PC-9 (cell line): ENCODE measurements around the gene GABRP. TPM values are rescaled to one million over a fixed set of nuclear protein-coding genes. Genes with fewer than 3 reads are reported as not detected.

Source experiments
- BruUV-seq: library from RNA; stranded (reverse); fragments of 400-500 nt; replicated peaks from 2 replicates; lab custom pipeline; 2021; lab: Mats Ljungman, UMichigan
- CTCF ChIA-PET: fragments of 300-600 bp; sonication (Branson Sonifier 250); formaldehyde crosslinking; loops from one replicate; lab custom pipeline; 2022; ENCODE audit warnings: antibody characterized with exemption; lab: Charles Lee
- POLR2A ChIA-PET: fragments of 300-600 bp; sonication (Branson Sonifier 250); formaldehyde crosslinking; loops from one replicate; lab custom pipeline; 2022; ENCODE audit warnings: antibody characterized with exemption; ENCODE audit not compliant: unreplicated experiment; lab: Charles Lee
- DNase-seq, 2 experiments: peaks; one replicate each; pipeline versions ENCODE4 v3.0.0 to v3.0.0-alpha.2; 2015 to 2022; ENCODE audit warnings: mixed read lengths in 1 of 2
- H2AFZ ChIP-seq: fragments of 200-600 bp; sonication (generic); 2 replicates; pipeline ENCODE4 v1.8.1; 2017; ENCODE audit warnings: antibody characterized with exemption
- H3F3A ChIP-seq: fragments of 200-600 bp; sonication (generic); 2 replicates; pipeline ENCODE4 v1.8.1; 2017; ENCODE audit warnings: antibody characterized with exemption, mild to moderate bottlenecking, low read depth; ENCODE audit not compliant: insufficient read depth
- H3K27ac ChIP-seq: fragments of 200-600 bp; sonication (generic); 2 replicates; pipeline ENCODE4 v1.6.1; 2016; ENCODE audit warnings: mixed run types
- H3K27me3 ChIP-seq: fragments of 200-600 bp; sonication (generic); 2 replicates; pipeline ENCODE4 v1.6.1; 2016; ENCODE audit warnings: low read depth, mixed run types; ENCODE audit not compliant: insufficient read depth
- H3K36me3 ChIP-seq: fragments of 200-600 bp; sonication (generic); 2 replicates; pipeline ENCODE4 v1.6.1; 2016; ENCODE audit warnings: low read depth, mixed run types
- H3K4me1 ChIP-seq: fragments of 200-600 bp; sonication (generic); replicated peaks from 2 replicates; pipeline ENCODE4 v1.6.1; 2016; ENCODE audit warnings: mixed run types; ENCODE audit not compliant: insufficient read depth
- H3K4me2 ChIP-seq: fragments of 200-600 bp; sonication (generic); 2 replicates; pipeline ENCODE4 v1.6.1; 2017; ENCODE audit warnings: mixed run types
- H3K4me3 ChIP-seq: fragments of 200-600 bp; sonication (generic); 2 replicates; pipeline ENCODE4 v1.6.1; 2016; ENCODE audit warnings: mixed run types
- H3K79me2 ChIP-seq: fragments of 200-600 bp; sonication (generic); 2 replicates; pipeline ENCODE4 v1.6.1; 2017; ENCODE audit warnings: low read depth, mixed run types
- H3K9me2 ChIP-seq: fragments of 200-600 bp; sonication (generic); 2 replicates; pipeline ENCODE4 v1.8.1; 2017; ENCODE audit warnings: mild to moderate bottlenecking; ENCODE audit not compliant: insufficient read depth
- H3K9me3 ChIP-seq: fragments of 200-600 bp; sonication (generic); 2 replicates; pipeline ENCODE4 v1.8.1; 2016; ENCODE audit warnings: low read depth; ENCODE audit not compliant: insufficient read depth
- H4K20me1 ChIP-seq: fragments of 200-600 bp; sonication (generic); 2 replicates; pipeline ENCODE4 v1.8.1; 2017; ENCODE audit not compliant: insufficient read depth
- EZH2 ChIP-seq: fragments of 200-600 bp; sonication (generic); IDR thresholded peaks from 2 replicates; pipeline ENCODE4 v1.8.0; 2017; ENCODE audit warnings: antibody characterized with exemption, low read depth
- intact Hi-C: fragments of 100-400 bp; cut with micrococcal nuclease; formaldehyde crosslinking; loops from one replicate; pipeline ENCODE4 v1.10.0; 2022; ENCODE audit not compliant: unreplicated experiment
- total RNA-seq: library from RNA; stranded (reverse); gene quantifications from 2 replicates; pipeline ENCODE4 v1.2.3, GENCODE V29; 2021
- TF ChIP-seq, protein P1 (sequence below): fragments of 200-600 bp; sonication (generic); conservative IDR thresholded peaks from 2 replicates; pipeline ENCODE4 v1.6.1; 2017; ENCODE audit warnings: mixed run types, antibody characterized with exemption, mild to moderate bottlenecking, moderate library complexity

Gene GABRP
- total RNA-seq, 1 experiment from 2014 or later = 2.1 TPM

DNA sequence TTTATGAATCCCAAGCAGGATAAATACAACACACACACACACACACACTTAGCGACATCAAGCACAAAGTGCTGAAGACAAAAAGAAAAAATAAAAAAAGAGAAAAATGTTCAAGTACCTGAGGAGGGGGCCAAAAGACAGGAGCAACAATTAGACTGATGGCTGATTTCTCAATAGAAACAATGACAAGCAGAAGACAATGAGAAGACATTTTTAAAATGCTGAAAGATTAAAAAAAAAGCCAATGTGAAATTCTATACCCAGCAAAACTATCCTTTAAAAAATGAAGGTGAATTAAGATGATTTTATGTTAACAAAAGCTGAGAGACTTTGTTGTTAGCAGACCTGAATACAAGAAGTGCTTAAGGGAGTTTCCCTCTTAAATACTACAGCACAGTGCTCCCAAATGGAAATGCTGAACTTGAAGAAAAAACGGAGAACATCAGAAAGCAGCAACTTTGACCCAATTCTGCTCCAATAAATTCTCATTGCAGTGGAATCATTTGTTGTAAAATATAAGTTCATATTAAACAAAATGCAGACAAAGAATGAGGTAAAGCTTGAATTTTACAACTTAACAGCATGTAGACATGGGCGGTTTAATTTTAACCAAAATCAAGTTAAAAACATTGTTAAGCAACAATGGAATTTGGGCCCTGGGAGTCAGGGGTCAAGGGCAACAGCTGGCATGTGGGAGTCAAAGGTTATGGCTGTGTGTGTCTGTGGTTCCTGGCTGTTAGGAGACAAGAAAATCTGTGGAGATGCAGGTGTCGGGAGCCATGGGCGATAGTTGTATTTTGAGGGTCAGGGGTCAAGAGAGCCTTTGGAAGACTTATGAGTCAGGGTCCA, 77.5 kb downstream of the GABRP start:
- no peak for TF ChIP-seq EZH2
- TF ChIP-seq, protein P1, sequence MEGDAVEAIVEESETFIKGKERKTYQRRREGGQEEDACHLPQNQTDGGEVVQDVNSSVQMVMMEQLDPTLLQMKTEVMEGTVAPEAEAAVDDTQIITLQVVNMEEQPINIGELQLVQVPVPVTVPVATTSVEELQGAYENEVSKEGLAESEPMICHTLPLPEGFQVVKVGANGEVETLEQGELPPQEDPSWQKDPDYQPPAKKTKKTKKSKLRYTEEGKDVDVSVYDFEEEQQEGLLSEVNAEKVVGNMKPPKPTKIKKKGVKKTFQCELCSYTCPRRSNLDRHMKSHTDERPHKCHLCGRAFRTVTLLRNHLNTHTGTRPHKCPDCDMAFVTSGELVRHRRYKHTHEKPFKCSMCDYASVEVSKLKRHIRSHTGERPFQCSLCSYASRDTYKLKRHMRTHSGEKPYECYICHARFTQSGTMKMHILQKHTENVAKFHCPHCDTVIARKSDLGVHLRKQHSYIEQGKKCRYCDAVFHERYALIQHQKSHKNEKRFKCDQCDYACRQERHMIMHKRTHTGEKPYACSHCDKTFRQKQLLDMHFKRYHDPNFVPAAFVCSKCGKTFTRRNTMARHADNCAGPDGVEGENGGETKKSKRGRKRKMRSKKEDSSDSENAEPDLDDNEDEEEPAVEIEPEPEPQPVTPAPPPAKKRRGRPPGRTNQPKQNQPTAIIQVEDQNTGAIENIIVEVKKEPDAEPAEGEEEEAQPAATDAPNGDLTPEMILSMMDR = no peak
- Histone ChIP-seq H4K20me1 (0 out of 2 replicates have a peak, but pooled peaks cover 4% of the 10 kb centered on the region), H3K27ac (no peak overlapping the region), H3K4me2 (peak overlapping the region; percentile 42; the same call in 1 of the 2 replicates), H3K27me3 (no peaks in the 10 kb centered on the region), H3K9me3 (peaks cover 11% of the 10 kb centered on the region; the same call in 1 of the 2 replicates), H3K9me2 (no peaks in the 10 kb centered on the region), H3K79me2 (peaks cover 36% of the 10 kb centered on the region), H3F3A (peaks cover 13% of the 10 kb centered on the region), H3K4me3 (peak overlapping the region; percentile 41; the same call in 1 of the 2 replicates), H2AFZ (no peak overlapping the region), H3K4me1 (peaks cover 14% of the 10 kb centered on the region), H3K36me3 (no peaks in the 10 kb centered on the region)
- intact Hi-C loops = no loop called here
- ChIA-PET POLR2A (no interaction called here), CTCF (no interaction called here)
- no peak for DNase-seq
- no TSS peak for BruUV-seq

DNA sequence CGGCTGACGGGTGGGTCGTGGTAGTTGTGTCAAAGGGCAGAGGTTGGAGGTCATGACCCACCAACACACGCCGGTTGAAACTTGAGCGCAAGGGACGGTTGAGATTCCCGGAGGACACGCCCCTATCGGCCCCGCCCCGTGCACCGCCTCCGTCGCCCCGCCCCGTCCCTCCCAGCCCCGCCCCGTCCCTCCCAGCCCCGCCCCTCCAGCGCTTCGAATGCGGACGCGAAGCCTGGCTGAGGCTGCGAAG, 78.1 kb downstream of the GABRP start:
- Histone ChIP-seq H3K27ac (no peak overlapping the region), H2AFZ (no peak overlapping the region), H3K27me3 (no peaks in the 10 kb centered on the region), H3K4me1 (peaks cover 14% of the 10 kb centered on the region), H3K36me3 (no peaks in the 10 kb centered on the region), H4K20me1 (0 out of 2 replicates have a peak, but pooled peaks cover 4% of the 10 kb centered on the region), H3K79me2 (peaks cover 41% of the 10 kb centered on the region), H3K9me3 (peaks cover 11% of the 10 kb centered on the region; the same call in 1 of the 2 replicates), H3K9me2 (no peaks in the 10 kb centered on the region), H3K4me2 (peak overlapping the region; percentile 91), H3K4me3 (peak overlapping the region; percentile 86), H3F3A (peaks cover 13% of the 10 kb centered on the region)
- ChIA-PET CTCF (no interaction called here), POLR2A (no interaction called here)
- DNase-seq = no peak
- intact Hi-C loops = no loop called here
- no TSS peak for BruUV-seq
- no peak for TF ChIP-seq EZH2
- TF ChIP-seq, protein P1 = no peak

DNA sequence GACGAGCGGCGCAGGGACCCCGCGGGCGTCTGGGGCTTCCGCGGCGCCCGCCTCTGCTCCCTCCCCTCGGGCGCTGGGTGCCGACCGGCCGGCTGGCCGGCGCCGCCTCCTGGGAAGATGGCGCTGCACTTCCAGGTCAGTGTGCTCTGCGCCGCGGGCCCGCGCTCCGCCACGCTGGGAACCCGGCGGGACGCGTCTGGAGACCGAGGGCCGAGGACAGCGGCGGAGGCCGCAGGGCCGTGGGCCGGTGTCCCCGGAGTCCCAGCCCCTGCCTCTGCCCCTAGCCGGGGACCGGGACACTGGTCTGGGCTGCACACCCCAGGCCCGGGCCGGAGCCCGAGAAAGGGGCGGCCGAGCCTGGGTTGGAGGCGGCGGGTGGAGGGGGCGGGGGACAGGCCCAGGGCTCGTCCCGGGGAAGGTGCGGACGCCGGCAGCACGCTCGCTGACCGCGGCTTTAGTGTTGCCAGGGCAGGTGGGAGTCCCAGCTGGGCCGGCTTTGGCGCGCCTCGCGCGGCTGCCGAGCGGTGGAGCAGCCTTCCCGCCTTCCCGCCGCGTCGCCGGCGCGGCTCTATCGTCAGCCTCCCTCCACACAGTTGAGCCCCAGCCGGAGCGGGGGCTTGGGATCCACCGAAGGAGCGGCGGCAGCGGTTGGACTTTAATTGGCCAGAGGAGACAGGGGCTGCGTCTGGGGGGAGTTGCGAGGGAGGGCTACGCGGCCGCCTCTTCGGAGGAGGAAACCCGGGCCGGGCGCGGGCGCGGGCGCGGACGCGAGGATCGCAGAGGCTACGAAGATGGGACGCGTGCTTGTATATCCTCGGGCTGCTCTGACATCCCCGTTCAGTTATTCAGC, 78.6 kb downstream of the GABRP start, which contains the start of gene RANBP17:
RANBP17 (plus strand) TSS at position 102 of the 850 bp plus-strand sequence.
- Histone ChIP-seq H3K27me3 (no peaks in the 10 kb centered on the region), H3K27ac (0 out of 2 replicates have a peak within 1 kb of the TSS, but pooled peaks have one; percentile 23), H3K9me3 (peaks cover 11% of the 10 kb centered on the region; the same call in 1 of the 2 replicates), H3K79me2 (peaks cover 46% of the 10 kb centered on the region), H3K4me1 (peaks cover 14% of the 10 kb centered on the region), H3F3A (peaks cover 13% of the 10 kb centered on the region), H3K4me3 (peak within 1 kb of the TSS; percentile 86), H3K9me2 (no peaks in the 10 kb centered on the region), H3K4me2 (peak within 1 kb of the TSS; percentile 91), H2AFZ (peak within 1 kb of the TSS; percentile 98), H4K20me1 (0 out of 2 replicates have a peak, but pooled peaks cover 4% of the 10 kb centered on the region), H3K36me3 (no peaks in the 10 kb centered on the region)
- intact Hi-C loops = no loop called here
- CTCF ChIA-PET = no interaction called here
- DNase-seq = peak; percentile 62 to 80
- no TSS peak for BruUV-seq
- POLR2A ChIA-PET = no interaction called here
- no peak for TF ChIP-seq EZH2
- TF ChIP-seq, protein P1 = no peak
